CD4-positive, alpha-beta memory T cell (primary cell): Measurements from ENCODE around the gene DELE1. TPM values are rescaled to one million over a fixed set of nuclear protein-coding genes. Genes with fewer than 3 reads are reported as not detected.

Source experiments
- CTCF ChIA-PET: fragments of 350-600 bp; sonication (Branson Sonifier 250); formaldehyde crosslinking; loops from one replicate; lab custom pipeline; 2021; ENCODE audit warnings: inconsistent platforms; ENCODE audit not compliant: partially characterized antibody; lab: Charles Lee
- POLR2A ChIA-PET: fragments of 350-600 bp; sonication (Branson Sonifier 250); formaldehyde crosslinking; loops from one replicate; lab custom pipeline; 2021; ENCODE audit not compliant: partially characterized antibody; lab: Charles Lee
- DNase-seq, 5 donors: peaks; one replicate each; pipeline versions ENCODE4 v3.0.0 to v3.0.0-alpha.2; 2020 to 2022; ENCODE audit warnings: mixed read lengths in 1 of 5
- H3K27ac ChIP-seq: one replicate; pipeline ENCODE4 v1.7.0; 2013; ENCODE audit warnings: low read depth, low read length
- H3K27me3 ChIP-seq: 2 replicates; pipeline ENCODE4 v1.7.0; 2013; ENCODE audit warnings: mild to moderate bottlenecking, low read length, moderate library complexity; ENCODE audit not compliant: insufficient read depth
- H3K36me3 ChIP-seq: 2 replicates; pipeline ENCODE4 v1.7.0; 2013; ENCODE audit warnings: mild to moderate bottlenecking, low read length, moderate library complexity; ENCODE audit not compliant: insufficient read depth
- H3K4me1 ChIP-seq: 2 replicates; pipeline ENCODE4 v1.7.0; 2013; ENCODE audit warnings: mild to moderate bottlenecking, low read length, moderate library complexity; ENCODE audit not compliant: insufficient read depth
- H3K4me3 ChIP-seq, 2 donors: one replicate each; pipeline ENCODE4 v1.7.0; 2013; ENCODE audit warnings: low read length in 2 of 2, mild to moderate bottlenecking in 1 of 2
- H3K9me3 ChIP-seq, 2 donors: one replicate each; pipeline ENCODE4 v1.7.0; 2013; ENCODE audit warnings: low read length in 2 of 2, control low read depth in 1 of 2; ENCODE audit not compliant: control insufficient read depth in 1 of 2
- H3K27ac Mint-ChIP-seq, 7 donors: one replicate each; pipeline ENCODE4 v1.8.0; 2020 to 2021; ENCODE audit warnings: mixed read lengths in 7 of 7, mild to moderate bottlenecking in 6 of 7, inconsistent platforms in 3 of 7, moderate library complexity in 3 of 7
- H3K27me3 Mint-ChIP-seq, 2 donors: one replicate each; pipeline ENCODE4 v1.8.0; 2020 to 2021; ENCODE audit warnings: mixed read lengths in 2 of 2
- H3K36me3 Mint-ChIP-seq, 2 donors: one replicate each; pipeline ENCODE4 v1.8.0; 2020 to 2021; ENCODE audit warnings: mixed read lengths in 2 of 2, inconsistent platforms in 1 of 2, mild to moderate bottlenecking in 1 of 2
- H3K4me1 Mint-ChIP-seq, 4 donors: one replicate each; pipeline ENCODE4 v1.8.0; 2020 to 2021; ENCODE audit warnings: mixed read lengths in 4 of 4, mild to moderate bottlenecking in 1 of 4
- H3K4me3 Mint-ChIP-seq, 8 donors: one replicate each; pipeline ENCODE4 v1.8.0; 2020 to 2021; ENCODE audit warnings: mixed read lengths in 8 of 8, mild to moderate bottlenecking in 7 of 8, moderate library complexity in 6 of 8, inconsistent platforms in 3 of 8
- H3K9me3 Mint-ChIP-seq, 8 donors: one replicate each; pipeline ENCODE4 v1.8.0; 2020 to 2021; ENCODE audit warnings: mixed read lengths in 8 of 8, mild to moderate bottlenecking in 5 of 8, inconsistent platforms in 3 of 8, moderate library complexity in 1 of 8
- intact Hi-C: fragments of 100-400 bp; cut with micrococcal nuclease; formaldehyde crosslinking; loops from one replicate; pipeline ENCODE4 v1.15.1; 2023
- polyA plus RNA-seq, 2 donors: library from polyadenylated mRNA; unstranded; fragments of 300-500 nt; fragmentation: Illumina TruSeq; gene quantifications; one replicate each; pipeline ENCODE4 v1.2.3, GENCODE V29; 2021
- total RNA-seq, 2 experiments: library from RNA; stranded (reverse); gene quantifications; one replicate each; pipeline ENCODE4 v1.2.3, GENCODE V29; 2021

DELE1 gene
- total and polyA plus RNA-seq, 4 experiments from 2014 or later: 31.4 to 83.1 (median 58.7) TPM

GRCh38 chr5:141976176-141976575, 52.5 kb downstream of the DELE1 start:
- ChIA-PET POLR2A (interaction anchor here (1.0 to 1.6 kb wide), 5 partner anchors 13 to 49 kb away, joined by 3 to 5 read pairs (median 3); no protein-coding TSS in a partner anchor), CTCF (interaction anchor here (0.7 to 5.6 kb wide), 8 partner anchors 9 to 891 kb away, joined by 3 to 42 read pairs (median 4); no protein-coding TSS in a partner anchor)
- H3K27me3 Mint-ChIP-seq: no peaks in the 10 kb centered on the region
- Histone ChIP-seq H3K27me3 (no peaks in the 10 kb centered on the region), H3K4me3 (no peak overlapping the region), H3K9me3 (no peaks in the 10 kb centered on the region), H3K36me3 (peaks cover 47% of the 10 kb centered on the region), H3K4me1 (peaks cover 8% of the 10 kb centered on the region), H3K27ac (no peak overlapping the region)
- intact Hi-C loops: no loop called here
- H3K36me3 Mint-ChIP-seq: peaks cover 41 to 54% of the 10 kb centered on the region in 2 donors
- peaks cover 15 to 27% (median 19%) of the 10 kb centered on the region in 4 donors for H3K4me1 Mint-ChIP-seq
- H3K4me3 Mint-ChIP-seq: no peak overlapping the region
- DNase-seq: no peak
- peak overlapping the region in 2 of 7 donors; percentile 43 to 61 for H3K27ac Mint-ChIP-seq
- H3K9me3 Mint-ChIP-seq: no peaks in the 10 kb centered on the region

GRCh38 chr5:141978389-141978788, 54.7 kb downstream of the DELE1 start:
- intact Hi-C loops: no loop called here
- no peak overlapping the region for H3K4me3 ChIP-seq
- H3K9me3 Mint-ChIP-seq: no peaks in the 10 kb centered on the region
- no peaks in the 10 kb centered on the region for H3K9me3 ChIP-seq
- H3K4me1 Mint-ChIP-seq: peaks cover 12 to 23% (median 17%) of the 10 kb centered on the region in 4 donors
- H3K27me3 Mint-ChIP-seq: no peaks in the 10 kb centered on the region
- H3K4me1 ChIP-seq: peaks cover 8% of the 10 kb centered on the region
- POLR2A ChIA-PET: interaction anchor here (3.3 kb wide), 1 partner anchor 9 kb away, joined by 24 read pairs; the partner anchor contains the start of gene RNF14
- peaks cover 52% of the 10 kb centered on the region for H3K36me3 ChIP-seq
- no peak overlapping the region for H3K27ac ChIP-seq
- no peak for DNase-seq
- CTCF ChIA-PET: interaction anchor here (0.7 to 5.6 kb wide), 8 partner anchors 9 to 386 kb away, joined by 3 to 42 read pairs (median 4); partner anchors contain the start of genes PCDH12 and RNF14
- H3K36me3 Mint-ChIP-seq: peaks cover 43 to 65% of the 10 kb centered on the region in 2 donors
- H3K4me3 Mint-ChIP-seq: no peak overlapping the region
- H3K27ac Mint-ChIP-seq: no peak overlapping the region
- no peaks in the 10 kb centered on the region for H3K27me3 ChIP-seq

GRCh38 chr5:141982626-141983025, 59.0 kb downstream of the DELE1 start:
- no peaks in the 10 kb centered on the region for H3K27me3 Mint-ChIP-seq
- Histone ChIP-seq H3K4me1 (no peaks in the 10 kb centered on the region), H3K4me3 (no peak overlapping the region), H3K9me3 (no peaks in the 10 kb centered on the region), H3K36me3 (peaks cover 59% of the 10 kb centered on the region), H3K27me3 (no peaks in the 10 kb centered on the region), H3K27ac (no peak overlapping the region)
- no peaks in the 10 kb centered on the region for H3K9me3 Mint-ChIP-seq
- CTCF ChIA-PET: no interaction called here
- no peak overlapping the region for H3K4me3 Mint-ChIP-seq
- peak overlapping the region in 2 of 7 donors; percentile 65 to 75 for H3K27ac Mint-ChIP-seq
- intact Hi-C loops: no loop called here
- POLR2A ChIA-PET: no interaction called here
- DNase-seq: no peak
- H3K36me3 Mint-ChIP-seq: peaks cover 34 to 69% of the 10 kb centered on the region in 2 donors
- H3K4me1 Mint-ChIP-seq: peaks cover 0 to 7% (median 6%) of the 10 kb centered on the region in 4 donors

- H3K4me1 ChIP-seq: no peaks in the 10 kb centered on the region
- Mint-ChIP-seq H3K27ac (peak overlapping the region in 2 of 7 donors; percentile 7 to 17), H3K27me3 (no peaks in the 10 kb centered on the region), H3K9me3 (no peaks in the 10 kb centered on the region), H3K36me3 (peaks cover 27 to 52% of the 10 kb centered on the region in 2 donors), H3K4me1 (peaks cover 0 to 7% (median 3%) of the 10 kb centered on the region in 4 donors), H3K4me3 (no peak overlapping the region)
- H3K4me3 ChIP-seq: no peak overlapping the region
- no peak overlapping the region for H3K27ac ChIP-seq
- H3K27me3 ChIP-seq: no peaks in the 10 kb centered on the region
- POLR2A ChIA-PET: interaction anchor here (0.7 kb wide), 1 partner anchor 30 kb away, joined by 3 read pairs; no protein-coding TSS in a partner anchor
- H3K9me3 ChIP-seq: no peaks in the 10 kb centered on the region
- peaks cover 43% of the 10 kb centered on the region for H3K36me3 ChIP-seq
- DNase-seq: no peak
- intact Hi-C loops: no loop called here
- CTCF ChIA-PET: interaction anchor here (0.6 to 12.2 kb wide), 9 partner anchors 9 to 294 kb away, joined by 3 to 177 read pairs (median 6); partner anchors contain the start of genes GNPDA1 and RNF14
Observed at GRCh38 chr5:141986072-141986471, 62.4 kb downstream of the DELE1 start.

- no peaks in the 10 kb centered on the region for H3K9me3 ChIP-seq
- peaks cover 38% of the 10 kb centered on the region for H3K36me3 ChIP-seq
- H3K4me1 ChIP-seq: no peaks in the 10 kb centered on the region
- Mint-ChIP-seq H3K27ac (peak overlapping the region in 1 of 7 donors; percentile 29), H3K27me3 (no peaks in the 10 kb centered on the region), H3K9me3 (no peaks in the 10 kb centered on the region), H3K4me3 (no peak overlapping the region), H3K36me3 (peaks cover 38 to 45% of the 10 kb centered on the region in 2 donors), H3K4me1 (peaks cover 3 to 7% (median 5%) of the 10 kb centered on the region in 4 donors)
- H3K4me3 ChIP-seq: no peak overlapping the region
- intact Hi-C loops: loop anchor here (5.0 kb wide), 1 partner anchor 558 kb away; no protein-coding TSS in a partner anchor
- ChIA-PET CTCF (interaction anchor here (0.6 to 16.4 kb wide), 23 partner anchors 11 to 850 kb away, joined by 3 to 369 read pairs (median 6); partner anchors contain the start of genes DELE1, GNPDA1 and RNF14), POLR2A (interaction anchor here (0.6 to 2.0 kb wide), 5 partner anchors 21 to 365 kb away, joined by 3 to 7 read pairs (median 3); partner anchors contain the start of gene RNF14)
- H3K27me3 ChIP-seq: no peaks in the 10 kb centered on the region
- DNase-seq: no peak
- H3K27ac ChIP-seq: no peak overlapping the region
Observed at GRCh38 chr5:141989720-141990119, 66.0 kb downstream of the DELE1 start.

Other genes with a start within 250 kb of the DELE1 start
- 10 to 100 TPM; 14.7 to 16.4 TPM for gene ARAP3, start 241.6 kb upstream of the DELE1 start, total RNA-seq
- gene ARAP3, start 241.6 kb upstream of the DELE1 start, polyA plus RNA-seq: under 1 TPM in 1 of 2 donors, not detected in 1; 0.73 TPM
- not detected for gene PCDH1, start 45.5 kb upstream of the DELE1 start, total RNA-seq
- gene PCDH1, start 45.5 kb upstream of the DELE1 start, polyA plus RNA-seq: not detected
- gene PCDH12, start 34.3 kb downstream of the DELE1 start, total RNA-seq: not detected
- under 1 TPM; 0.13 to 0.31 TPM for gene PCDH12, start 34.3 kb downstream of the DELE1 start, polyA plus RNA-seq
- 10 to 100 TPM; 35.4 to 38.5 TPM for gene RNF14, start 45.2 kb downstream of the DELE1 start, total RNA-seq
- gene RNF14, start 45.2 kb downstream of the DELE1 start, polyA plus RNA-seq: 10 to 100 TPM; 52.0 TPM
- gene GNPDA1, start 89.2 kb downstream of the DELE1 start, total RNA-seq: 10 to 100 TPM; 23.0 to 24.1 TPM
- 10 to 100 TPM; 25.8 to 38.6 TPM for gene GNPDA1, start 89.2 kb downstream of the DELE1 start, polyA plus RNA-seq
- gene NDFIP1, start 184.9 kb downstream of the DELE1 start, total RNA-seq: 10 to 100 TPM; 73.8 to 78.4 TPM
- 10 to 100 TPM; 70.0 to 98.3 TPM for gene NDFIP1, start 184.9 kb downstream of the DELE1 start, polyA plus RNA-seq